H1 (cell line): ENCODE measurements around the gene MEGF11.

ENCODE experiments used
- CHD2 ChIP-seq: IDR thresholded peaks from 2 replicates; pipeline ENCODE4 v1.6.1; 2012; ENCODE audit warnings: low read length, improper control_type of control experiment
- CREB1 ChIP-seq: IDR thresholded peaks from 2 replicates; pipeline ENCODE4 v1.6.1; 2012; ENCODE audit warnings: inconsistent platforms
- CTCF ChIP-seq, 3 experiments: IDR thresholded peaks; 1 replicate in 2 of 3; 2 replicates in 1 of 3; pipeline versions ENCODE4 v1.5.1 to v1.6.1; 2011; ENCODE audit warnings: low read length in 3 of 3, mild to moderate bottlenecking in 3 of 3, inconsistent platforms in 2 of 3, low read depth in 1 of 3, moderate library complexity in 1 of 3; ENCODE audit not compliant: insufficient read depth in 1 of 3; ENCODE audit errors: control extremely low read depth in 1 of 3
- HDAC2 ChIP-seq, 2 experiments: fragments of 300-600 bp in 1 of 2; sonication (generic) in 1 of 2; IDR thresholded peaks; 2 replicates each; pipeline ENCODE4 v1.6.1; 2011 to 2012; ENCODE audit warnings: low read depth in 2 of 2, low read length in 2 of 2, mild to moderate bottlenecking in 2 of 2, moderate library complexity in 2 of 2, borderline replicate concordance in 1 of 2, inconsistent platforms in 1 of 2
- JUN ChIP-seq: IDR thresholded peaks from 2 replicates; pipeline ENCODE4 v1.6.1; 2011; ENCODE audit warnings: low read depth, mild to moderate bottlenecking, improper control_type of control experiment, low read length
- NANOG ChIP-seq: IDR thresholded peaks from 2 replicates; pipeline ENCODE4 v1.6.1; 2011; ENCODE audit warnings: low read length, low read depth, mild to moderate bottlenecking, inconsistent platforms; ENCODE audit not compliant: insufficient read depth, poor library complexity, severe bottlenecking
- POLR2A ChIP-seq, 2 experiments: IDR thresholded peaks; 1 replicate in 1 of 2; 2 replicates in 1 of 2; pipeline ENCODE4 v1.6.1; 2011; ENCODE audit warnings: low read depth in 2 of 2, low read length in 2 of 2, mild to moderate bottlenecking in 2 of 2; ENCODE audit errors: control extremely low read depth in 1 of 2
- POLR2AphosphoS5 ChIP-seq: IDR thresholded peaks from 2 replicates; pipeline ENCODE4 v1.6.1; 2011; ENCODE audit warnings: low read depth, low read length
- RAD21 ChIP-seq, 2 experiments: IDR thresholded peaks in 1 of 2; conservative IDR thresholded peaks in 1 of 2; 2 replicates each; pipeline ENCODE4 v1.6.1; 2011; ENCODE audit warnings: low read depth in 2 of 2, low read length in 2 of 2, improper control_type of control experiment in 1 of 2, inconsistent platforms in 1 of 2, mild to moderate bottlenecking in 1 of 2, moderate library complexity in 1 of 2
- SIN3A ChIP-seq, 2 experiments: IDR thresholded peaks in 1 of 2; conservative IDR thresholded peaks in 1 of 2; 2 replicates each; pipeline ENCODE4 v1.6.1; 2011 to 2012; ENCODE audit warnings: low read length in 2 of 2, improper control_type of control experiment in 1 of 2, low read depth in 1 of 2, mild to moderate bottlenecking in 1 of 2

- TF ChIP-seq CHD2 (no peak), RAD21 (IDR thresholded peaks at IDR 0.05 in 1 of 2, conservative IDR thresholded peaks at IDR 0.05 in 1 of 2; ENCODE audit: low read depth in 2 of 2, low read length in 2 of 2) (no peak), CTCF (IDR thresholded peaks at IDR 0.05; ENCODE audit: control extremely low read depth in 1 of 3, insufficient read depth in 1 of 3, low read depth in 1 of 3, low read length in 3 of 3) (no peak), NANOG (no peak), JUN (no peak), CREB1 (no peak), POLR2A (IDR thresholded peaks at IDR 0.05; ENCODE audit: control extremely low read depth in 1 of 2, low read depth in 2 of 2, low read length in 2 of 2) (no peak), POLR2AphosphoS5 (no peak), SIN3A (conservative IDR thresholded peaks at IDR 0.05 in 1 of 2, IDR thresholded peaks at IDR 0.05 in 1 of 2; ENCODE audit: low read depth in 1 of 2, low read length in 2 of 2) (no peak), HDAC2 (IDR thresholded peaks at IDR 0.05; ENCODE audit: borderline replicate concordance in 1 of 2, low read depth in 2 of 2, low read length in 2 of 2) (no peak)
These were observed 281.9 kb downstream of the MEGF11 start for GRCh38 chr15:65971741-65971995.
